HFF-Myc (cell line): ENCODE measurements around the gene BCHE.

Experiments used
- DNase-seq: peaks from one replicate; pipeline ENCODE4 v3.0.0-alpha.2; 2011; ENCODE audit warnings: low read depth; ENCODE audit errors: extremely low read depth
- H3K4me3 ChIP-seq: replicated peaks from 2 replicates; pipeline ENCODE4 v1.5.1; 2011; ENCODE audit warnings: low read depth, mild to moderate bottlenecking, control low read depth, low read length
- CTCF ChIP-seq: IDR thresholded peaks from 2 replicates; pipeline ENCODE4 v1.5.1; 2012; ENCODE audit warnings: mild to moderate bottlenecking, low read depth, low read length, control low read depth; ENCODE audit errors: missing control alignments

The BCHE gene

GRCh38 chr3:165803471-165803870 lies 33.8 kb downstream of the BCHE start:
- H3K4me3 ChIP-seq: no peak overlapping the region
- no peak for DNase-seq
- no peak for TF ChIP-seq CTCF

- TF ChIP-seq CTCF: no peak
- H3K4me3 ChIP-seq: no peak overlapping the region
- no peak for DNase-seq
Measured at GRCh38 chr3:165800970-165801369, 36.3 kb downstream of the BCHE start.

GRCh38 chr3:165799026-165799425 lies 38.2 kb downstream of the BCHE start:
- DNase-seq: no peak
- TF ChIP-seq CTCF: no peak
- no peak overlapping the region for H3K4me3 ChIP-seq

GRCh38 chr3:165797551-165797950 lies 39.7 kb downstream of the BCHE start:
- DNase-seq: no peak
- H3K4me3 ChIP-seq: no peak overlapping the region
- no peak for TF ChIP-seq CTCF

- DNase-seq: no peak
- no peak for TF ChIP-seq CTCF
Measured at GRCh38 chr3:165796701-165797100, 40.5 kb downstream of the BCHE start.

GRCh38 chr3:165788531-165788930 lies 48.7 kb downstream of the BCHE start:
- DNase-seq: no peak
- no peak overlapping the region for H3K4me3 ChIP-seq
- no peak for TF ChIP-seq CTCF

More at GRCh38 chr3:165796701-165797100, 40.5 kb downstream of the BCHE start:
- no peak overlapping the region for H3K4me3 ChIP-seq

GRCh38 chr3:165786013-165786412 lies 51.2 kb downstream of the BCHE start:
- no peak for TF ChIP-seq CTCF
- H3K4me3 ChIP-seq: no peak overlapping the region
- DNase-seq: no peak
